Endodermal cell (in vitro differentiated cells): ENCODE measurements around the gene SCN8A. TPM values are rescaled to one million over a fixed set of nuclear protein-coding genes. Genes with fewer than 3 reads are reported as not detected.

ENCODE experiments used
- DNase-seq: peaks from one replicate; pipeline ENCODE4 v3.0.0-alpha.2; 2017
- H3K27ac ChIP-seq: 2 replicates; pipeline ENCODE4 v1.5.1; 2013; ENCODE audit warnings: mild to moderate bottlenecking, low read depth, low read length, moderate library complexity
- H3K27me3 ChIP-seq: 2 replicates; pipeline ENCODE4 v1.6.1; 2013; ENCODE audit warnings: mild to moderate bottlenecking, low read length, moderate library complexity; ENCODE audit not compliant: insufficient read depth, control insufficient read depth, poor library complexity, severe bottlenecking
- H3K36me3 ChIP-seq: 2 replicates; pipeline ENCODE4 v1.7.0; 2013; ENCODE audit warnings: mild to moderate bottlenecking, low read length, moderate library complexity; ENCODE audit not compliant: control insufficient read depth, insufficient read depth
- H3K4me1 ChIP-seq: one replicate; pipeline ENCODE4 v1.7.0; 2013; ENCODE audit warnings: low read length; ENCODE audit not compliant: control insufficient read depth, insufficient read depth
- H3K4me3 ChIP-seq: 2 replicates; pipeline ENCODE4 v1.5.1; 2013; ENCODE audit warnings: mild to moderate bottlenecking, low read length, moderate library complexity
- H3K9ac ChIP-seq: 2 replicates; pipeline ENCODE4 v1.6.1; 2013; ENCODE audit warnings: mild to moderate bottlenecking, low read length, moderate library complexity; ENCODE audit not compliant: poor library complexity, severe bottlenecking; ENCODE audit errors: extremely low read depth
- H3K9me3 ChIP-seq: 2 replicates; pipeline ENCODE4 v1.6.1; 2013; ENCODE audit warnings: mild to moderate bottlenecking, low read length, moderate library complexity; ENCODE audit not compliant: control insufficient read depth
- H3K27ac Mint-ChIP-seq: 2 replicates; pipeline ENCODE4 v1.8.0; 2020; ENCODE audit warnings: mixed read lengths
- H3K27me3 Mint-ChIP-seq: 2 replicates; pipeline ENCODE4 v1.8.0; 2021; ENCODE audit warnings: mild to moderate bottlenecking, mixed read lengths; ENCODE audit not compliant: insufficient read depth
- H3K36me3 Mint-ChIP-seq: 2 replicates; pipeline ENCODE4 v1.8.0; 2020; ENCODE audit warnings: low read depth, mixed read lengths
- H3K4me1 Mint-ChIP-seq: 2 replicates; pipeline ENCODE4 v1.8.0; 2020; ENCODE audit warnings: mixed read lengths
- H3K4me3 Mint-ChIP-seq: 2 replicates; pipeline ENCODE4 v1.8.0; 2020; ENCODE audit warnings: mild to moderate bottlenecking, moderate library complexity, mixed read lengths
- H3K9me3 Mint-ChIP-seq: 2 replicates; pipeline ENCODE4 v1.8.0; 2020; ENCODE audit warnings: mild to moderate bottlenecking, mixed read lengths
- WGBS, 2 experiments: methylation state at CpG; one replicate each; pipeline versions ENCODE4 v1.1.5 to v1.1.7; 2013; ENCODE audit warnings: missing lambda C conversion rate in 2 of 2, mixed read lengths in 1 of 2; ENCODE audit not compliant: insufficient coverage in 1 of 2, insufficient read length in 1 of 2; 5-methylcytosine and 5-hydroxymethylcytosine counted together
- total RNA-seq, 2 donors: library from RNA; stranded (reverse); fragmentation: NEBNext Ultra II Directional in 1 of 2; extraction: Animal tissue kit (Norgen Biotek cat#: 25700) in 1 of 2; gene quantifications; 2 replicates in 1 of 2; 3 replicates in 1 of 2; pipeline ENCODE4 v1.2.1, GENCODE V29; 2021
- TF ChIP-seq, protein P1 (sequence below): fragments of 200-600 bp; sonication (generic); conservative IDR thresholded peaks from 2 replicates; pipeline ENCODE4 v1.5.0; 2021; ENCODE audit warnings: antibody characterized with exemption, mild to moderate bottlenecking

SCN8A gene
- total RNA-seq, 2 donors from 2014 or later = 9.5 to 9.7 TPM

DNA sequence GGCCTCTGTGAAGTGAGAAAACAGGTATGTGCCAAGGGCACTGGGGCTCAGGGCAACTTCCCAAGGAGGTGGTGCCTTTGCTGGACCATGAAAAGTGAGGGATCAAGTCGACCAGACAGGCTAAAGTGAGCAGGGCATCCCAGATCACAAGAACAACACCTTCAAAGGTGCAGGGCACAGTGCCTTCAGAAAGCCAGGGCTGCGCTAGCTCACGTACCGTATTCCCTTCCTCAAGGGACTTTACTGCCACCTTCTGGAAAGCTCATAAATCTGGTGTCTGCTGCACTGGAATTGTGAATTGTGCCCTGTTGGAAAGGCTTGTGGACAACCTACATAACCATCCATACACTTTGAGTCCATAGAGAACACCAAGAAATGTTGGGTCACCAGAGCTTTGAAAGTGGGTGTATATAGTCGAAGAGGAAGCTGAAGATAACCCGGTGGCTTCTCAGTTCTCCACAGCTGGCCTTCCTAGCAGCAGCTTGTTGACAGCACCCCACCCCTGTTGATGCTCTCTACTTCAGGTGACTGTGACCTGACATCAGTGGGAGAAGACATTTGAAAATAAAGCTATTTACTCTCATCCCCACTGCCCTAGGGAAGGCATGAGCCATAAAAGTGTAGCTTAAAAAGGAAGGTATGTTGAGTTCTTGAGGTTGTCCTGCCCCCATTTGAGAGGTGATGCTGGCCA lies 233.0 kb downstream of the SCN8A start:
- no peak overlapping the region for H3K9ac ChIP-seq
- H3K36me3 ChIP-seq = no peaks in the 10 kb centered on the region
- no peaks in the 10 kb centered on the region for H3K9me3 Mint-ChIP-seq
- 58 to 61% methylated on average over 6 of the region's 6 CpGs for WGBS, 2 experiments
- H3K27ac ChIP-seq = no peak overlapping the region
- no peak overlapping the region for H3K27ac Mint-ChIP-seq
- no peaks in the 10 kb centered on the region for H3K9me3 ChIP-seq
- H3K4me3 Mint-ChIP-seq = no peak overlapping the region
- TF ChIP-seq, protein P1, sequence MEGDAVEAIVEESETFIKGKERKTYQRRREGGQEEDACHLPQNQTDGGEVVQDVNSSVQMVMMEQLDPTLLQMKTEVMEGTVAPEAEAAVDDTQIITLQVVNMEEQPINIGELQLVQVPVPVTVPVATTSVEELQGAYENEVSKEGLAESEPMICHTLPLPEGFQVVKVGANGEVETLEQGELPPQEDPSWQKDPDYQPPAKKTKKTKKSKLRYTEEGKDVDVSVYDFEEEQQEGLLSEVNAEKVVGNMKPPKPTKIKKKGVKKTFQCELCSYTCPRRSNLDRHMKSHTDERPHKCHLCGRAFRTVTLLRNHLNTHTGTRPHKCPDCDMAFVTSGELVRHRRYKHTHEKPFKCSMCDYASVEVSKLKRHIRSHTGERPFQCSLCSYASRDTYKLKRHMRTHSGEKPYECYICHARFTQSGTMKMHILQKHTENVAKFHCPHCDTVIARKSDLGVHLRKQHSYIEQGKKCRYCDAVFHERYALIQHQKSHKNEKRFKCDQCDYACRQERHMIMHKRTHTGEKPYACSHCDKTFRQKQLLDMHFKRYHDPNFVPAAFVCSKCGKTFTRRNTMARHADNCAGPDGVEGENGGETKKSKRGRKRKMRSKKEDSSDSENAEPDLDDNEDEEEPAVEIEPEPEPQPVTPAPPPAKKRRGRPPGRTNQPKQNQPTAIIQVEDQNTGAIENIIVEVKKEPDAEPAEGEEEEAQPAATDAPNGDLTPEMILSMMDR = peak; percentile 77
- H3K27me3 Mint-ChIP-seq = peaks cover 20% of the 10 kb centered on the region
- H3K4me1 Mint-ChIP-seq = peaks cover 18% of the 10 kb centered on the region
- H3K4me3 ChIP-seq = no peak overlapping the region
- H3K27me3 ChIP-seq = peaks cover 13% of the 10 kb centered on the region
- peak; percentile 81 for DNase-seq
- no peaks in the 10 kb centered on the region for H3K36me3 Mint-ChIP-seq
- peaks cover 8% of the 10 kb centered on the region for H3K4me1 ChIP-seq

DNA sequence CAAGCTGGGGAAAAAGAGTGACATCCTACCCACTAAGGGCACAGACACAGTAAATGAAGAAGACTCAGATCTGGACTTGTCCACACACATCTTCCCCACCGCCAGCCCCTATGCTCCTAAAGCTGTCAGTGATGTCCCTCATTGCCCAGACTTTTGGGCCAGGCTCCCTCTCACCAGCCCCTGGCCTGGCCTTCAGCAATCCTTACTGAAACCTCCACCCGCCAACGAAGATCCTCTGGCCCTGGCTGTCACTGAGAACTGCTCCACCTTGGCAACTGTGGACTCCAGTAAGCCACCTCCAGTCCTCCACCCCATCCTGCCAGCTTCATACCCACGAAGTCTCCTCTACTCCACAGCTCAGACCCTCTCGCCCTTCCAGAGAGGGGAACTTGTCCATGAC lies 234.2 kb downstream of the SCN8A start:
- H3K4me1 ChIP-seq = peaks cover 11% of the 10 kb centered on the region
- WGBS, 2 experiments = 50 to 94% methylated on average over 1 to 5 of the region's 5 CpGs
- H3K27ac Mint-ChIP-seq = peak overlapping the region; percentile 26
- peaks cover 9% of the 10 kb centered on the region for H3K27me3 Mint-ChIP-seq
- no peaks in the 10 kb centered on the region for H3K36me3 Mint-ChIP-seq
- no peaks in the 10 kb centered on the region for H3K9me3 ChIP-seq
- no peak for DNase-seq
- TF ChIP-seq, protein P1 = no peak
- no peak overlapping the region for H3K9ac ChIP-seq
- peaks cover 24% of the 10 kb centered on the region for H3K4me1 Mint-ChIP-seq
- no peaks in the 10 kb centered on the region for H3K9me3 Mint-ChIP-seq
- H3K27ac ChIP-seq = no peak overlapping the region
- no peak overlapping the region for H3K4me3 ChIP-seq
- no peaks in the 10 kb centered on the region for H3K36me3 ChIP-seq
- H3K27me3 ChIP-seq = peaks cover 1% of the 10 kb centered on the region
- no peak overlapping the region for H3K4me3 Mint-ChIP-seq

DNA sequence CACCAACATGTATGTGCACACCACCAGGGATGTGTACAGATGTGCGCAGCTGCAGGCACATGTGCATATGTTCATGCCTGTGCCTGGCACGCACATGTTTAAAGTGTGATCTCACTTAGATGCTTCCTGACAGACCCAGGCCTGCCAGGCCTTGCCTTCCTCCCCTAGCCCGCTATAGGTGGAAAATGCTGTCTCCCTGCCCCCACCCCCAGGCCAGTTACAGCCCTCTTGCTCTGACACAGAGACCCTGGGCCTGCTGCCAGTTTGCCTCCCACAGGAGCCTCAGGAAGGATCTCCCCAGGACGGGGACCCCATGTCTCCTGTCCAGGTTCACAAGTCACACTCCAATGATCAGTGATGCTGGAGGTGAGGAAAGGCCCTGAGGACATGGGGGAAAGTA lies 235.8 kb downstream of the SCN8A start:
- H3K4me3 Mint-ChIP-seq = no peak overlapping the region
- peaks cover 11% of the 10 kb centered on the region for H3K4me1 ChIP-seq
- no peaks in the 10 kb centered on the region for H3K9me3 ChIP-seq
- H3K27ac ChIP-seq = no peak overlapping the region
- H3K36me3 ChIP-seq = no peaks in the 10 kb centered on the region
- peaks cover 17% of the 10 kb centered on the region for H3K27me3 Mint-ChIP-seq
- DNase-seq = no peak
- H3K27me3 ChIP-seq = no peaks in the 10 kb centered on the region
- H3K27ac Mint-ChIP-seq = no peak overlapping the region
- H3K36me3 Mint-ChIP-seq = no peaks in the 10 kb centered on the region
- WGBS, 2 experiments = 94 to 96% methylated on average over 2 to 4 of the region's 4 CpGs
- H3K4me3 ChIP-seq = no peak overlapping the region
- no peak overlapping the region for H3K9ac ChIP-seq
- H3K9me3 Mint-ChIP-seq = no peaks in the 10 kb centered on the region
- peaks cover 33% of the 10 kb centered on the region for H3K4me1 Mint-ChIP-seq
- TF ChIP-seq, protein P1 = no peak
